Lung (tissue), 12 donors: ENCODE measurements around the gene ZFP91. TPM values are rescaled to one million over a fixed set of nuclear protein-coding genes. Genes with fewer than 3 reads are reported as not detected.

Experiments used
- ATAC-seq: fragments of 200-7000 bp; cut with Tn5 transposase; one replicate; pipeline ENCODE4 v1.9.1; 2020; ENCODE audit warnings: moderate number of reproducible peaks; ENCODE audit not compliant: insufficient read depth, low FRiP score
- DNase-seq, 3 donors: peaks; one replicate each; pipeline ENCODE4 v3.0.0-alpha.2; 2013 to 2017
- H3K27ac ChIP-seq, 2 donors: one replicate each; pipeline ENCODE4 v1.5.1; 2013; ENCODE audit warnings: mild to moderate bottlenecking in 2 of 2, moderate library complexity in 2 of 2, control low read depth in 1 of 2, inconsistent platforms in 1 of 2, low read depth in 1 of 2, low read length in 1 of 2
- H3K27me3 ChIP-seq, 3 donors: one replicate each; pipeline ENCODE4 v1.5.1; 2013; ENCODE audit warnings: low read length in 2 of 3; ENCODE audit not compliant: control insufficient read depth in 3 of 3, insufficient read depth in 3 of 3
- H3K36me3 ChIP-seq, 4 donors: one replicate each; pipeline ENCODE4 v1.5.1; 2013; ENCODE audit warnings: low read length in 4 of 4, mild to moderate bottlenecking in 1 of 4, moderate library complexity in 1 of 4; ENCODE audit not compliant: control insufficient read depth in 4 of 4, insufficient read depth in 4 of 4
- H3K4me1 ChIP-seq, 5 donors: one replicate each; pipeline ENCODE4 v1.5.1; 2013; ENCODE audit warnings: low read length in 5 of 5, mild to moderate bottlenecking in 2 of 5, moderate library complexity in 1 of 5; ENCODE audit not compliant: control insufficient read depth in 5 of 5, insufficient read depth in 5 of 5
- H3K4me3 ChIP-seq: one replicate; pipeline ENCODE4 v1.5.1; 2013; ENCODE audit warnings: mild to moderate bottlenecking, control low read depth, moderate library complexity
- H3K9ac ChIP-seq, 2 donors: one replicate each; pipeline ENCODE4 v1.5.1; 2013; ENCODE audit warnings: low read length in 2 of 2, control low read depth in 1 of 2; ENCODE audit not compliant: insufficient read depth in 1 of 2
- H3K9me3 ChIP-seq, 4 donors: one replicate each; pipeline ENCODE4 v1.5.1; 2013; ENCODE audit warnings: low read length in 3 of 4, mild to moderate bottlenecking in 1 of 4, moderate library complexity in 1 of 4; ENCODE audit not compliant: control insufficient read depth in 4 of 4, insufficient read depth in 3 of 4
- CTCF ChIP-seq: IDR thresholded peaks from 2 replicates; pipeline ENCODE4 v1.5.1; 2012; ENCODE audit warnings: mild to moderate bottlenecking; ENCODE audit errors: control extremely low read depth, extremely low read depth
- WGBS, 2 donors: extraction: QIAGEN DNeasy Blood & Tissue Kit; methylation state at CpG; one replicate each; pipeline ENCODE4 v1.1.7; 2013; 5-methylcytosine and 5-hydroxymethylcytosine counted together
- polyA plus RNA-seq, 2 donors: library from polyadenylated mRNA; stranded (reverse); fragments of 200-250 nt; gene quantifications; one replicate each; pipeline ENCODE4 v1.2.1, GENCODE V29; 2013
- total RNA-seq, 2 donors: library from RNA; depleted of rRNA in 1 of 2; stranded (reverse); fragments of >200 nt in 1 of 2; gene quantifications; one replicate each; pipeline ENCODE4 v1.2.1, GENCODE V29; 2014 to 2021
- donor health status: control.
- donor health status: control.
- donor health status: Bipolar disorder and iron deficiency.
- donor health status: healthy.
- donor health status: DM: yes; HTN: yes; CAD: no.

Gene ZFP91
- total and polyA plus RNA-seq, 4 donors: 11.1 to 47.0 (median 31.2) TPM

- WGBS, 2 donors: 59 to 73% methylated on average over 2 of the region's 2 CpGs
- no peak for ATAC-seq
- H3K9ac ChIP-seq: no peak overlapping the region
- DNase-seq: no peak
- H3K27ac ChIP-seq: no peak overlapping the region
- no peaks in the 10 kb centered on the region for H3K27me3 ChIP-seq
- no peak overlapping the region for H3K4me3 ChIP-seq
- TF ChIP-seq CTCF: no peak
- H3K36me3 ChIP-seq: peaks cover 0 to 14% (median 6%) of the 10 kb centered on the region in 4 donors
- H3K9me3 ChIP-seq: no peaks in the 10 kb centered on the region
- H3K4me1 ChIP-seq: peaks cover 0 to 8% (median under 1%) of the 10 kb centered on the region in 5 donors
Measured at GRCh38 chr11:58586998-58587397, 8.1 kb downstream of the ZFP91 start.

GRCh38 chr11:58591659-58592058 is 12.8 kb downstream of the ZFP91 start:
- 98 to 99% methylated on average over 3 of the region's 3 CpGs for WGBS, 2 donors
- no peak overlapping the region for H3K4me3 ChIP-seq
- peaks cover 0 to 14% (median 0%) of the 10 kb centered on the region in 5 donors for H3K4me1 ChIP-seq
- ATAC-seq (no peak), DNase-seq (no peak)
- peaks cover 0 to 18% (median 4%) of the 10 kb centered on the region in 4 donors for H3K36me3 ChIP-seq
- H3K27ac ChIP-seq: no peak overlapping the region
- H3K27me3 ChIP-seq: no peaks in the 10 kb centered on the region
- no peak for TF ChIP-seq CTCF
- no peaks in the 10 kb centered on the region for H3K9me3 ChIP-seq
- no peak overlapping the region for H3K9ac ChIP-seq

- ATAC-seq: no peak
- peaks cover 0 to 13% (median 2%) of the 10 kb centered on the region in 4 donors for H3K36me3 ChIP-seq
- WGBS, 2 donors: 87 to 91% methylated on average over 5 of the region's 5 CpGs
- H3K27me3 ChIP-seq: no peaks in the 10 kb centered on the region
- TF ChIP-seq CTCF: no peak
- H3K27ac ChIP-seq: no peak overlapping the region
- no peak for DNase-seq
- H3K9ac ChIP-seq: no peak overlapping the region
- H3K9me3 ChIP-seq: no peaks in the 10 kb centered on the region
- no peak overlapping the region for H3K4me3 ChIP-seq
- H3K4me1 ChIP-seq: peaks cover 0 to 18% (median 2%) of the 10 kb centered on the region in 5 donors
Measured at GRCh38 chr11:58592760-58593472, 14.1 kb downstream of the ZFP91 start.
